ENCODE results near the gene TRIM34.

Gene TRIM34

DNA sequence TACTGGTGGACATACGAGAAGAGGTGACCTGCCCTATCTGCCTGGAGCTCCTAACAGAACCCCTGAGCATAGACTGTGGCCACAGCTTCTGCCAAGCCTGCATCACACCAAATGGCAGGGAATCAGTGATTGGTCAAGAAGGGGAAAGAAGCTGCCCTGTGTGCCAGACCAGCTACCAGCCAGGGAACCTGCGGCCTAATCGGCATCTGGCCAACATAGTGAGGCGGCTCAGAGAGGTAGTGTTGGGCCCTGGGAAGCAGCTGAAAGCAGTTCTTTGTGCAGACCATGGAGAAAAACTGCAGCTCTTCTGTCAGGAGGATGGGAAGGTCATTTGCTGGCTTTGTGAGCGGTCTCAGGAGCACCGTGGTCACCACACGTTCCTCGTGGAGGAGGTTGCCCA lies 21.5 kb upstream of the TRIM34 start:
- Histone ChIP-seq H3K36me3 (replicated peaks; ENCODE audit: insufficient read depth, low read length) (no peaks in the 10 kb centered on the region), H3K27me3 (replicated peaks; ENCODE audit: insufficient read depth, low read length) (no peaks in the 10 kb centered on the region), H3F3A (ENCODE audit: insufficient read depth, low read length) (no peaks in the 10 kb centered on the region), H2AFZ (ENCODE audit: low read length) (no peak overlapping the region), H3K4me2 (ENCODE audit: low read depth, low read length) (no peak overlapping the region), H3K4me3 (ENCODE audit: low read length) (no peak overlapping the region), H3K27ac (ENCODE audit: low read length) (no peak overlapping the region), H3K79me2 (ENCODE audit: low read length) (no peaks in the 10 kb centered on the region), H3K9me3 (replicated peaks; ENCODE audit: insufficient read depth, low read length) (no peaks in the 10 kb centered on the region), H4K20me1 (ENCODE audit: insufficient read depth, low read length) (no peaks in the 10 kb centered on the region), H3K9me2 (replicated peaks; ENCODE audit: insufficient read depth, low read length) (no peaks in the 10 kb centered on the region), H3K9ac (ENCODE audit: low read length) (no peak overlapping the region), H3K4me1 (ENCODE audit: low read length) (no peaks in the 10 kb centered on the region)
- TF ChIP-seq EZH2phosphoT487 (IDR thresholded peaks at IDR 0.05; ENCODE audit: low read length): no peak
- TF ChIP-seq, protein P1, sequence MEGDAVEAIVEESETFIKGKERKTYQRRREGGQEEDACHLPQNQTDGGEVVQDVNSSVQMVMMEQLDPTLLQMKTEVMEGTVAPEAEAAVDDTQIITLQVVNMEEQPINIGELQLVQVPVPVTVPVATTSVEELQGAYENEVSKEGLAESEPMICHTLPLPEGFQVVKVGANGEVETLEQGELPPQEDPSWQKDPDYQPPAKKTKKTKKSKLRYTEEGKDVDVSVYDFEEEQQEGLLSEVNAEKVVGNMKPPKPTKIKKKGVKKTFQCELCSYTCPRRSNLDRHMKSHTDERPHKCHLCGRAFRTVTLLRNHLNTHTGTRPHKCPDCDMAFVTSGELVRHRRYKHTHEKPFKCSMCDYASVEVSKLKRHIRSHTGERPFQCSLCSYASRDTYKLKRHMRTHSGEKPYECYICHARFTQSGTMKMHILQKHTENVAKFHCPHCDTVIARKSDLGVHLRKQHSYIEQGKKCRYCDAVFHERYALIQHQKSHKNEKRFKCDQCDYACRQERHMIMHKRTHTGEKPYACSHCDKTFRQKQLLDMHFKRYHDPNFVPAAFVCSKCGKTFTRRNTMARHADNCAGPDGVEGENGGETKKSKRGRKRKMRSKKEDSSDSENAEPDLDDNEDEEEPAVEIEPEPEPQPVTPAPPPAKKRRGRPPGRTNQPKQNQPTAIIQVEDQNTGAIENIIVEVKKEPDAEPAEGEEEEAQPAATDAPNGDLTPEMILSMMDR (IDR thresholded peaks at IDR 0.05; ENCODE audit: low read length): no peak
- TF ChIP-seq EZH2 (optimal IDR thresholded peaks at IDR 0.05; ENCODE audit: low read depth, low read length): no peak
- DNase-seq: no peak

GRCh38 chr11:5604896-5605295 lies 19.9 kb upstream of the TRIM34 start:
- Histone ChIP-seq H3K4me3 (ENCODE audit: low read length) (no peak overlapping the region), H2AFZ (ENCODE audit: low read length) (no peak overlapping the region), H3K9me3 (replicated peaks; ENCODE audit: insufficient read depth, low read length) (no peaks in the 10 kb centered on the region), H3K4me1 (ENCODE audit: low read length) (no peaks in the 10 kb centered on the region), H3K9ac (ENCODE audit: low read length) (no peak overlapping the region), H3F3A (ENCODE audit: insufficient read depth, low read length) (no peaks in the 10 kb centered on the region), H3K27me3 (replicated peaks; ENCODE audit: insufficient read depth, low read length) (no peaks in the 10 kb centered on the region), H3K36me3 (replicated peaks; ENCODE audit: insufficient read depth, low read length) (no peaks in the 10 kb centered on the region), H3K4me2 (ENCODE audit: low read depth, low read length) (no peak overlapping the region), H4K20me1 (ENCODE audit: insufficient read depth, low read length) (no peaks in the 10 kb centered on the region), H3K79me2 (ENCODE audit: low read length) (no peaks in the 10 kb centered on the region), H3K27ac (ENCODE audit: low read length) (no peak overlapping the region), H3K9me2 (replicated peaks; ENCODE audit: insufficient read depth, low read length) (no peaks in the 10 kb centered on the region)
- TF ChIP-seq, protein P1 (IDR thresholded peaks at IDR 0.05; ENCODE audit: low read length): no peak
- TF ChIP-seq EZH2 (optimal IDR thresholded peaks at IDR 0.05; ENCODE audit: low read depth, low read length): no peak
- no peak for DNase-seq

GRCh38 chr11:5605849-5606248 lies 19.0 kb upstream of the TRIM34 start:
- Histone ChIP-seq H3K4me2 (ENCODE audit: low read depth, low read length) (no peak overlapping the region), H3K9me3 (replicated peaks; ENCODE audit: insufficient read depth, low read length) (no peaks in the 10 kb centered on the region), H3K9me2 (replicated peaks; ENCODE audit: insufficient read depth, low read length) (no peaks in the 10 kb centered on the region), H3K36me3 (replicated peaks; ENCODE audit: insufficient read depth, low read length) (no peaks in the 10 kb centered on the region), H3K4me1 (ENCODE audit: low read length) (no peaks in the 10 kb centered on the region), H3K27me3 (replicated peaks; ENCODE audit: insufficient read depth, low read length) (no peaks in the 10 kb centered on the region), H3K4me3 (ENCODE audit: low read length) (no peak overlapping the region), H3K9ac (ENCODE audit: low read length) (no peak overlapping the region), H3K79me2 (ENCODE audit: low read length) (no peaks in the 10 kb centered on the region), H4K20me1 (ENCODE audit: insufficient read depth, low read length) (no peaks in the 10 kb centered on the region), H2AFZ (ENCODE audit: low read length) (no peak overlapping the region), H3F3A (ENCODE audit: insufficient read depth, low read length) (no peaks in the 10 kb centered on the region), H3K27ac (ENCODE audit: low read length) (no peak overlapping the region)
- TF ChIP-seq EZH2 (optimal IDR thresholded peaks at IDR 0.05; ENCODE audit: low read depth, low read length) (no peak), EZH2phosphoT487 (IDR thresholded peaks at IDR 0.05; ENCODE audit: low read length) (no peak)
- TF ChIP-seq, protein P1 (IDR thresholded peaks at IDR 0.05; ENCODE audit: low read length): no peak
- no peak for DNase-seq

Measured in MM.1S (cell line).